GM06990 (cell line): ENCODE data around the gene RAB27A.
"Not testable (repeated sequence)": the region's sequence is repeated elsewhere in the genome, so short reads cannot be mapped to it uniquely, and the experiment has no call there.

Source experiments
- DNase-seq: peaks from one replicate; pipeline ENCODE4 v3.0.0-alpha.2; 2011; ENCODE audit not compliant: insufficient read length; ENCODE audit errors: extremely low read depth
- H3K27me3 ChIP-seq: replicated peaks from 2 replicates; pipeline ENCODE4 v1.6.0; 2011; ENCODE audit warnings: low read length; ENCODE audit not compliant: control insufficient read depth, insufficient read depth
- H3K36me3 ChIP-seq: 2 replicates; pipeline ENCODE4 v1.5.1; 2011; ENCODE audit warnings: low read length; ENCODE audit not compliant: control insufficient read depth, insufficient read depth
- H3K4me3 ChIP-seq: replicated peaks from 2 replicates; pipeline ENCODE4 v1.5.1; 2011; ENCODE audit warnings: low read depth, mild to moderate bottlenecking, control low read depth, low read length
- TF ChIP-seq, protein P1 (sequence below): IDR thresholded peaks from 2 replicates; pipeline ENCODE4 v1.5.1; 2011; ENCODE audit warnings: low read length, control low read depth, mild to moderate bottlenecking, inconsistent platforms; ENCODE audit not compliant: insufficient read depth, poor library complexity, severe bottlenecking

Gene RAB27A

DNA sequence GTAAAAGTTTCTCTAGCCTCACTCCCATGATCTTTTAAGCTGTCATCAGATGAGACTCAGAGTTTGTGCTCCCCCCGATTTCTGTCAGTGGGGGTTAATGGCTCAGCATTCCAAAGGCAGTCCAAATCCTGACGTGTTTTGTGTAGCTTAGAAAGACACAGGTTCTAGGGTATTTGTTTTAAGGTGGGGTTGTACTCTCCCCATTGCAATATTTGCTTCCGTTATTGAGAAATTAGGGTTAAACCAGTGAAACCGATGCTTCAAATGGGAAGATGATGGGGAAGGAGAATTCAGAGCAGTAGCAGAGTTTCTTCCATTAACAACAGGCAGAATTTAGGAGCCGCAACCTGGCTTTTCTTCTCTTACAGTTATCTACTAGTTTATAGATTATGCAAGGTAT, 32.9 kb upstream of the RAB27A start:
- Histone ChIP-seq H3K27me3 (no peaks in the 10 kb centered on the region), H3K4me3 (no peak overlapping the region), H3K36me3 (no peaks in the 10 kb centered on the region)
- TF ChIP-seq, protein P1, sequence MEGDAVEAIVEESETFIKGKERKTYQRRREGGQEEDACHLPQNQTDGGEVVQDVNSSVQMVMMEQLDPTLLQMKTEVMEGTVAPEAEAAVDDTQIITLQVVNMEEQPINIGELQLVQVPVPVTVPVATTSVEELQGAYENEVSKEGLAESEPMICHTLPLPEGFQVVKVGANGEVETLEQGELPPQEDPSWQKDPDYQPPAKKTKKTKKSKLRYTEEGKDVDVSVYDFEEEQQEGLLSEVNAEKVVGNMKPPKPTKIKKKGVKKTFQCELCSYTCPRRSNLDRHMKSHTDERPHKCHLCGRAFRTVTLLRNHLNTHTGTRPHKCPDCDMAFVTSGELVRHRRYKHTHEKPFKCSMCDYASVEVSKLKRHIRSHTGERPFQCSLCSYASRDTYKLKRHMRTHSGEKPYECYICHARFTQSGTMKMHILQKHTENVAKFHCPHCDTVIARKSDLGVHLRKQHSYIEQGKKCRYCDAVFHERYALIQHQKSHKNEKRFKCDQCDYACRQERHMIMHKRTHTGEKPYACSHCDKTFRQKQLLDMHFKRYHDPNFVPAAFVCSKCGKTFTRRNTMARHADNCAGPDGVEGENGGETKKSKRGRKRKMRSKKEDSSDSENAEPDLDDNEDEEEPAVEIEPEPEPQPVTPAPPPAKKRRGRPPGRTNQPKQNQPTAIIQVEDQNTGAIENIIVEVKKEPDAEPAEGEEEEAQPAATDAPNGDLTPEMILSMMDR, result no peak
- no peak for DNase-seq

DNA sequence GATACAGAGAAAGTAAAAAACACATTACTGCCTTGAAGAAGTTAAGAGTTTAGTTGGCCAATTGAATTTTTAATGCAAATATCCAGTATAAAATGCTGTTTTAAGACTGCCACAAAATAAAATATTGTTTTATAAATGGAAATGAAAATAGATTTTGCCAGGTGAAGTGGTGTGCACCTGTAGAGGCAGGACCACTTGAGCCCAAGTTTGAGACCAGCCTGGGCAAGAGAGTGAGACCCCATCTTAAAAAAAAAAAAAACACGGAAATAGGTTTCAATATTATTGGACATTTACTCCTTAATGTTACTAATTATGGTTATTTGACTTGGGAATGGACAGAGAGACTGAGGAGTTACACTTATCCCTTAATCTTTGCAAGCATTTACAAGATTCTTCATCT, 31.4 kb upstream of the RAB27A start:
- no peaks in the 10 kb centered on the region for H3K36me3 ChIP-seq
- DNase-seq, result no peak
- TF ChIP-seq, protein P1, result no peak
- H3K27me3 ChIP-seq, result no peaks in the 10 kb centered on the region
- H3K4me3 ChIP-seq, result no peak overlapping the region

DNA sequence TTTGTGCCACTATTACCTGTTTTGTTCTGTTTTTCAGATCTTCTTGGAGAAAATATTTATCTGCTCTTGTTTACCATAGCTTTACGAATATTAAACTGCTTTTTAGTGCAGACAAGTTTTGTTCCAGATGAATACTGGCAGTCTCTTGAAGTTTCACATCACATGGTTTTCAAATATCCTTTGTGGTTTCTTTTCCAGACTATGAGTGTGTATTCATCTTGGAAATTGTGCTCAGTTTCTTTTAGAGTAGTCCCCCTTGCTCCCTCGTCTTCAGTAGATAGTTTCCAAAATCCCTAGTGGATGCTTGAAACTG, 30.6 kb upstream of the RAB27A start:
- TF ChIP-seq, protein P1, result no peak
- Histone ChIP-seq H3K4me3 (peak overlapping the region; percentile 89), H3K36me3 (no peaks in the 10 kb centered on the region), H3K27me3 (no peaks in the 10 kb centered on the region)
- DNase-seq, result no peak

DNA sequence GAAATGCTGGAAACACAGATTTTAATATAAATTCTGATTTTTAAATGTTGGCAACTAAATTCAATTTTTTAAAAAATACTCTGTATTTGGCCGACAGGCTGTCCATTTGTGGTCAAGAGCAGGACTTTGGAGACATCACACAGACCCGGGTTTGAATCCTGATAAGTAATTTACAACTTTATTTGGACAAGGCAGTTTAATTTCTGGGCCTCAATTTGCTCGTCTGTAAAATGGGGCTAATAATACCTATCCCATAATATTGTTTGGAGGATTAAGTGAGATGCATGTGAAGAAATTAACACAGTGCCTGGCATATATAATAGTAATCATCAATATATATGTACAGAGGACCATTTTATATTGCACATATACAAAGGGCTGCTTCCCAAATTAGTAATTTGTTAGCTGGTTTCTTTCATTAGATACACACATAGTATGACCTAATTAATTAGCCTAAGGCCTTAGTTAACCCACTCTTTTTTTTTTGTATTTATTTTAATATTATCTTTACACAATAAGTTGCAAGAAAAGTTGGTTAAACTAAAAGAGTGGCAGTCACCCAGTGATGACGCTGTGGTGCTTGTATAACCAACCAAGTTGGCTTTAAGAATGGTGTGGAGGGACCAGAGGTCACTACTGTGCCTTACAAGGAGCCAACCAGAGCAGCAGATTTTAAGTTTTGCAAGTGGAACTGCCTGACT, 30.1 kb upstream of the RAB27A start:
- peak; percentile 23 for DNase-seq
- Histone ChIP-seq H3K4me3 (peak overlapping the region; percentile 89), H3K27me3 (no peaks in the 10 kb centered on the region), H3K36me3 (no peaks in the 10 kb centered on the region)
- TF ChIP-seq, protein P1, result no peak

DNA sequence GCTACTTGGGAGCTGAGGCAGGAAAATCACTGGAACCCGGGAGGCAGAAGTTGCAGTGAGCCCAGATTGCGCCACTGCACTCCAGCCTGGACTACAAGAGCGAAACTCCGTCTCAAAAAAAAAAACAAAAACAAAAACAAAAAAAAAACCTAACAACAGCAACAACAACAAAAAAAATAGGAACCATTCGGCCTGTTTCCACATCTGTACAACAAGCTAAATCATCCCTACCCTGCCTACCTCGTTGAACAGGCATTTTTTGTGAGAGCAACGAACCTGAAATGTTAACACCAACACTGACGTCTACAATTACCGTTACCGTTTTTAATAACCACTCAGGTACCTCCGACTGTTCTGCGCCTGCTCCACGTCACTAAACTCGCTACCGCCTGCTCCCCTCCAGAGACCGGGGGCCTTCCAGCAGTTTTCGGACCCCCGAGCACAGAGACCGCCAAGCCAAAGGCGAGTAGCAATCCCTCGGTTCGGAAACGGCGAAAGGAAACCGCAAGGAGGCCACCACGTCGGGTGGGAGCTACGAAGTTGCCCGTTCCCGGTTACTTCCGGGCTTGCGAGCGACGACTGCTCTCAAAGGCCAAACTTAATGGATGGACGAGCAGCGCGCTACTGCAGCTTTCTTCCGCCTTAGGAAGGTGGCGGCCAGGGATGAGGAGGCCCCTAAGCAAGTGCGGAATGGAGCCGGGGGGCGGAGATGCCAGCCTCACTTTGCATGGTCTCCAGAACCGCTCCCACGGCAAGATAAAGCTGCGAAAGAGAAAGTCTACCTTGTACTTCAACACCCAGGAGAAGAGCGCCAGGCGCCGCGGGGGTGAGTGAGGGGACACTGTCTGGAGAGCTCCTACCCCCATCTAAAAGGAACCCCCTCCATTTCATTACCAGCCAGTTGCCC, 29.2 kb upstream of the RAB27A start, which contains the start of the genes PIGB and PIGBOS1:
TSS of gene PIGB (plus strand) at position 635 of the 907 bp plus-strand sequence. CDS start at position 664, 29 bp downstream.
TSS of gene PIGBOS1 (minus strand) at position 536 of the 907 bp plus-strand sequence. CDS start 1,331 bp downstream, outside the sequence.
- Histone ChIP-seq H3K27me3 (no peaks in the 10 kb centered on the region), H3K4me3 (peak within 1 kb of the TSS; percentile 89), H3K36me3 (no peaks in the 10 kb centered on the region)
- TF ChIP-seq, protein P1, result no peak
- DNase-seq, result peak; percentile 89

DNA sequence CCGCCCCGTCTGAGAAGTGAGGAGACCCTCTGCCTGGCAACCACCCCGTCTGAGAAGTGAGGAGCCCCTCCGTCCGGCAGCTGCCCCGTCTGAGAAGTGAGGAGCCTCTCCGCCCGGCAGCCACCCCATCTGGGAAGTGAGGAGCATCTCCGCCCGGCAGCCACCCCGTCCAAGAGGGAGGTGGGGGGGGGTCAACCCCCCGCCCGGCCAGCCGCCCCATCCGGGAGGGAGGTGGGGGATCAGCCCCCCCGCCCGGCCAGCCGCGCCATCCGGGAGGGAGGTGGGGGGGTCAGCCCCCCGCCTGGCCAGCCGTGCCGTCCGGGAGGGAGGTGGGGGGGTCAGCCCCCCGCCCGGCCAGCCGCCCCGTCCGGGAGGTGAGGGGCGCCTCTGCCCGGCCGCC, 13.2 kb upstream of the RAB27A start:
- H3K4me3 ChIP-seq, H3K36me3 ChIP-seq, DNase-seq, H3K27me3 ChIP-seq: not testable (repeated sequence)
